GM12891 (cell line): ENCODE data around the gene MDGA2.

Experiments used
- PAX5 ChIP-seq: IDR thresholded peaks from 2 replicates; pipeline ENCODE4 v1.6.1; 2011; ENCODE audit warnings: low read length, moderate library complexity, mild to moderate bottlenecking; ENCODE audit not compliant: insufficient read depth, severe bottlenecking
- POLR2A ChIP-seq: IDR thresholded peaks from 2 replicates; pipeline ENCODE4 v1.6.1; 2011; ENCODE audit warnings: low read depth, low read length, control low read depth
- POLR2AphosphoS5 ChIP-seq: IDR thresholded peaks from 2 replicates; pipeline ENCODE4 v1.6.1; 2011; ENCODE audit warnings: low read depth, low read length, control low read depth
- SPI1 ChIP-seq: IDR thresholded peaks from 2 replicates; pipeline ENCODE4 v1.6.1; 2011; ENCODE audit warnings: low read depth, low read length, control low read depth
- TAF1 ChIP-seq: IDR thresholded peaks from 2 replicates; pipeline ENCODE4 v1.6.1; 2011; ENCODE audit warnings: low read depth, low read length, control low read depth

DNA sequence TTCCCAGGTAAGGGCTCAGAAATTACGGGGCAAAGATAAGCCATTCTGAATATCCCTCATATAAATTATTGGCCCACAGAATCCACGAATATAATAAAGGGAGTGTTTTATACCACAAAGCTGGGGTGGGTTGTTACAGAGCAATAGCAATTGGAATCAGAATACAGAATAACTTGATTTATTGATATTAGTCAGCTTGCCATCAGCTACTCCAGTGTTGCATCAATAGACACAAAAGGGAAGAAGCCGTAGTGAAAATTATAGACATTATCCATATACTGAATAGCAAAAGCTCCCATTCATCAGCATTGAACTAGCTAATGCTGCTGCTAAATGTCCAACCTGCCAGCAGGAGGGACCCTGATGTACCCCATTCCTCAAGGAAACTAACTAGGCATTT, 18.3 kb downstream of the MDGA2 start:
- no peak for TF ChIP-seq POLR2A
- no peak for TF ChIP-seq TAF1
- TF ChIP-seq POLR2AphosphoS5: no peak
- TF ChIP-seq PAX5: no peak
- TF ChIP-seq SPI1: no peak
